NCI-H2029 (cell line): ENCODE data around the gene SLC6A18.
"Not testable (repeated sequence)": the region's sequence is repeated elsewhere in the genome, so short reads cannot be mapped to it uniquely, and the experiment has no call there.

ENCODE experiments used
- DNase-seq: peaks from one replicate; lab custom pipeline; 2025; lab: John Stamatoyannopoulos, UW

SLC6A18 gene

GRCh38 chr5:1257363-1257762 is 32.2 kb downstream of the SLC6A18 start:
- DNase-seq = no peak

GRCh38 chr5:1257841-1258240 is 32.7 kb downstream of the SLC6A18 start:
- DNase-seq = no peak

- DNase-seq = no peak
These were observed 34.8 kb downstream of the SLC6A18 start for GRCh38 chr5:1259806-1260480.

- DNase-seq = no peak
These were observed 36.5 kb downstream of the SLC6A18 start for GRCh38 chr5:1261643-1262042.

- no peak for DNase-seq
These were observed 37.2 kb downstream of the SLC6A18 start for GRCh38 chr5:1262381-1262780.

GRCh38 chr5:1264211-1264610 is 39.0 kb downstream of the SLC6A18 start:
- DNase-seq = no peak

- no peak for DNase-seq
These were observed 39.8 kb downstream of the SLC6A18 start for GRCh38 chr5:1265026-1265425.

GRCh38 chr5:1265461-1266455 is 40.6 kb downstream of the SLC6A18 start:
- no peak for DNase-seq

GRCh38 chr5:1266791-1267190 is 41.6 kb downstream of the SLC6A18 start:
- DNase-seq = no peak

- DNase-seq = not testable (repeated sequence)
These were observed 42.3 kb downstream of the SLC6A18 start for GRCh38 chr5:1267464-1267863.

GRCh38 chr5:1268056-1268455 is 42.9 kb downstream of the SLC6A18 start:
- no peak for DNase-seq

GRCh38 chr5:1268666-1269065 is 43.5 kb downstream of the SLC6A18 start:
- DNase-seq = no peak

- DNase-seq = no peak
These were observed 45.2 kb downstream of the SLC6A18 start for GRCh38 chr5:1270426-1270825.

GRCh38 chr5:1270933-1271914 is 46.0 kb downstream of the SLC6A18 start:
- no peak for DNase-seq

GRCh38 chr5:1272201-1272600 is 47.0 kb downstream of the SLC6A18 start:
- no peak for DNase-seq

- no peak for DNase-seq
These were observed 48.6 kb downstream of the SLC6A18 start for GRCh38 chr5:1273745-1274144.

- no peak for DNase-seq
These were observed 49.3 kb downstream of the SLC6A18 start for GRCh38 chr5:1274471-1274870.

GRCh38 chr5:1275397-1276391 is 50.5 kb downstream of the SLC6A18 start:
- not testable (repeated sequence) for DNase-seq

GRCh38 chr5:1276930-1277329 is 51.7 kb downstream of the SLC6A18 start:
- DNase-seq = no peak

GRCh38 chr5:1277331-1277730 is 52.1 kb downstream of the SLC6A18 start:
- DNase-seq = no peak

- no peak for DNase-seq
These were observed 52.6 kb downstream of the SLC6A18 start for GRCh38 chr5:1277781-1278180.
